ENCODE data around the gene ABR.

GRCh38 chr17:1107777-1108477 is 71.9 kb downstream of the ABR start:
- TF ChIP-seq CTCF (IDR thresholded peaks at IDR 0.05): no peak
- TF ChIP-seq ZFX (IDR thresholded peaks at IDR 0.05; ENCODE audit: borderline replicate concordance): no peak

Data from 22Rv1 (cell line).